SK-N-SH (cell line): ENCODE data around the gene EAF2. TPM values are rescaled to one million over a fixed set of nuclear protein-coding genes. Genes with fewer than 3 reads are reported as not detected.

Source experiments
- CTCF ChIA-PET: fragments of 300-600, 350-600 bp; formaldehyde crosslinking; extraction: SDS; loops from one replicate; lab custom pipeline; 2021; lab: Yijun Ruan, JAX
- POLR2A ChIA-PET: fragments of 350-600 bp; sonication (Branson Sonifier 250); formaldehyde crosslinking; extraction: SDS; loops from one replicate; lab custom pipeline; 2020; ENCODE audit warnings: antibody characterized with exemption, inconsistent platforms; lab: Yijun Ruan, JAX
- DNase-seq: peaks from one replicate; pipeline ENCODE4 v3.0.0; 2012
- H2AFZ ChIP-seq: fragments of 200-600 bp; sonication (generic); 2 replicates; pipeline ENCODE4 v1.8.1; 2016; ENCODE audit warnings: antibody characterized with exemption, mild to moderate bottlenecking, low read depth
- H3F3A ChIP-seq: fragments of 200-600 bp; sonication (generic); replicated peaks from 2 replicates; pipeline ENCODE3; 2016; ENCODE audit warnings: antibody characterized with exemption, mild to moderate bottlenecking; ENCODE audit not compliant: insufficient read depth
- H3K27ac ChIP-seq, 2 experiments: fragments of 200-500 bp in 1 of 2; fragments of 200-600 bp in 1 of 2; sonication (Bioruptor generic) in 1 of 2; sonication (generic), shearing (Covaris generic) in 1 of 2; 2 replicates each; pipeline versions ENCODE4 v1.5.1 to v1.6.1; 2014 to 2016; ENCODE audit warnings: low read depth in 2 of 2, inconsistent platforms in 1 of 2, low read length in 1 of 2, mild to moderate bottlenecking in 1 of 2, mixed read lengths in 1 of 2
- H3K27me3 ChIP-seq: fragments of 200-600 bp; sonication (generic), shearing (Covaris generic); 2 replicates; pipeline ENCODE4 v1.6.1; 2016; ENCODE audit warnings: mixed run types; ENCODE audit not compliant: insufficient read depth
- H3K36me3 ChIP-seq, 2 experiments: fragments of 200-500 bp in 1 of 2; fragments of 200-600 bp in 1 of 2; sonication (Bioruptor generic) in 1 of 2; sonication (generic) in 1 of 2; replicated peaks in 1 of 2; 2 replicates each; pipeline versions ENCODE3 to v1.5.1; 2014 to 2016; ENCODE audit warnings: low read length in 1 of 2, mild to moderate bottlenecking in 1 of 2; ENCODE audit not compliant: insufficient read depth in 2 of 2, control insufficient read depth in 1 of 2
- H3K4me1 ChIP-seq, 2 experiments: fragments of 200-500 bp in 1 of 2; fragments of 200-600 bp in 1 of 2; sonication (Bioruptor generic) in 1 of 2; sonication (generic), shearing (Covaris generic) in 1 of 2; 2 replicates each; pipeline versions ENCODE4 v1.5.1 to v1.6.1; 2014 to 2016; ENCODE audit warnings: low read depth in 1 of 2, low read length in 1 of 2, mixed run types in 1 of 2; ENCODE audit not compliant: insufficient read depth in 2 of 2, control insufficient read depth in 1 of 2
- H3K4me2 ChIP-seq: fragments of 200-600 bp; sonication (generic), shearing (Covaris generic); 2 replicates; pipeline ENCODE4 v1.6.1; 2017; ENCODE audit warnings: mixed run types
- H3K4me3 ChIP-seq, 2 experiments: fragments of 200-500 bp in 1 of 2; fragments of 200-600 bp in 1 of 2; sonication (Bioruptor generic) in 1 of 2; sonication (generic), shearing (Covaris generic) in 1 of 2; 2 replicates each; pipeline versions ENCODE4 v1.5.1 to v1.8.1; 2014 to 2016; ENCODE audit warnings: low read depth in 2 of 2, inconsistent platforms in 1 of 2, low read length in 1 of 2, mild to moderate bottlenecking in 1 of 2, mixed read lengths in 1 of 2, moderate library complexity in 1 of 2
- H3K79me2 ChIP-seq: fragments of 200-600 bp; sonication (generic); 2 replicates; pipeline ENCODE4 v1.8.1; 2017; ENCODE audit warnings: mild to moderate bottlenecking; ENCODE audit not compliant: insufficient read depth
- H3K9ac ChIP-seq: fragments of 200-600 bp; sonication (generic); 2 replicates; pipeline ENCODE4 v1.6.1; 2017; ENCODE audit warnings: mixed run types
- H3K9me2 ChIP-seq: fragments of 200-600 bp; sonication (generic); 2 replicates; pipeline ENCODE4 v1.6.1; 2017; ENCODE audit warnings: mixed run types
- H3K9me3 ChIP-seq: fragments of 200-600 bp; sonication (generic); 2 replicates; pipeline ENCODE4 v1.6.1; 2017; ENCODE audit warnings: mixed run types, mild to moderate bottlenecking, moderate library complexity
- H4K20me1 ChIP-seq: fragments of 200-600 bp; sonication (generic); 2 replicates; pipeline ENCODE4 v1.6.1; 2017; ENCODE audit warnings: mild to moderate bottlenecking, mixed run types; ENCODE audit not compliant: insufficient read depth
- CHD2 ChIP-seq: fragments of 150-350 bp; IDR thresholded peaks from 2 replicates; pipeline ENCODE4 v1.6.1; 2018; ENCODE audit warnings: low read length; ENCODE audit not compliant: partially characterized antibody
- ELF1 ChIP-seq: IDR thresholded peaks from 2 replicates; pipeline ENCODE4 v1.4.0; 2012
- FOXJ3 ChIP-seq: sonication (generic); formaldehyde crosslinking; IDR thresholded peaks from 2 replicates; pipeline ENCODE4 v1.5.1; 2020; ENCODE audit warnings: mild to moderate bottlenecking, missing genetic modification reagents
- FOXM1 ChIP-seq: IDR thresholded peaks from 2 replicates; pipeline ENCODE4 v1.4.0; 2012; ENCODE audit warnings: low read depth, mild to moderate bottlenecking
- GABPA ChIP-seq: IDR thresholded peaks from 2 replicates; pipeline ENCODE4 v1.4.0; 2012; ENCODE audit warnings: low read depth, mild to moderate bottlenecking
- JUND ChIP-seq: IDR thresholded peaks from 2 replicates; pipeline ENCODE4 v1.4.0; 2012
- MEF2A ChIP-seq: IDR thresholded peaks from 2 replicates; pipeline ENCODE4 v1.4.0; 2012; ENCODE audit warnings: low read depth, borderline replicate concordance
- MXI1 ChIP-seq: IDR thresholded peaks from 2 replicates; pipeline ENCODE4 v1.6.1; 2012; ENCODE audit warnings: mild to moderate bottlenecking, low read depth, low read length, improper control_type of control experiment
- NRF1 ChIP-seq: IDR thresholded peaks from 2 replicates; pipeline ENCODE4 v1.6.1; 2012; ENCODE audit warnings: low read depth, mild to moderate bottlenecking, low read length
- POLR2AphosphoS5 ChIP-seq: IDR thresholded peaks from 2 replicates; pipeline ENCODE4 v1.6.1; 2012; ENCODE audit warnings: low read depth, low read length
- RAD21 ChIP-seq: IDR thresholded peaks from 2 replicates; pipeline ENCODE4 v1.6.1; 2012; ENCODE audit warnings: mild to moderate bottlenecking, low read length
- RCOR1 ChIP-seq: fragments of 150-350 bp; IDR thresholded peaks from 2 replicates; pipeline ENCODE4 v1.6.1; 2017; ENCODE audit warnings: antibody characterized with exemption, low read length
- RFX5 ChIP-seq: IDR thresholded peaks from 2 replicates; pipeline ENCODE4 v1.6.1; 2012; ENCODE audit warnings: mild to moderate bottlenecking, improper control_type of control experiment, low read length
- RXRA ChIP-seq: IDR thresholded peaks from 2 replicates; pipeline ENCODE4 v1.4.0; 2012; ENCODE audit warnings: low read depth, mild to moderate bottlenecking, borderline replicate concordance
- SIN3A ChIP-seq: IDR thresholded peaks from 2 replicates; pipeline ENCODE4 v1.6.1; 2012; ENCODE audit warnings: low read depth, mild to moderate bottlenecking, low read length, moderate library complexity, borderline replicate concordance
- TCF12 ChIP-seq: IDR thresholded peaks from 2 replicates; pipeline ENCODE4 v1.4.0; 2012
- WGBS: methylation state at CpG from one replicate; pipeline ENCODE4 v1.1.6; 2017; ENCODE audit warnings: low lambda C conversion rate; 5-methylcytosine and 5-hydroxymethylcytosine counted together
- polyA plus RNA-seq, 3 experiments: library from polyadenylated mRNA; depleted of rRNA; stranded (reverse); fragments of >200 nt; gene quantifications; 2 replicates each; pipeline ENCODE4 v1.2.3, GENCODE V29; 2012
- TF ChIP-seq, protein P1 (sequence below): fragments of 150-350 bp; IDR thresholded peaks from 2 replicates; pipeline ENCODE4 v1.6.1; 2016; ENCODE audit warnings: mild to moderate bottlenecking, low read depth, low read length
- TF ChIP-seq, protein P2 (sequence below): fragments of 200-600 bp; sonication (generic); IDR thresholded peaks from 2 replicates; pipeline ENCODE4 v1.6.1; 2017; ENCODE audit warnings: antibody characterized with exemption, mild to moderate bottlenecking, moderate library complexity
- TF ChIP-seq, protein P3 (sequence below): IDR thresholded peaks from 2 replicates; pipeline ENCODE4 v1.6.1; 2012; ENCODE audit warnings: mild to moderate bottlenecking, low read depth, low read length, moderate library complexity

The EAF2 gene
- polyA plus RNA-seq, 1 of the 3 experiments (the other 2 are of a cell fraction) = 0.85 TPM

DNA sequence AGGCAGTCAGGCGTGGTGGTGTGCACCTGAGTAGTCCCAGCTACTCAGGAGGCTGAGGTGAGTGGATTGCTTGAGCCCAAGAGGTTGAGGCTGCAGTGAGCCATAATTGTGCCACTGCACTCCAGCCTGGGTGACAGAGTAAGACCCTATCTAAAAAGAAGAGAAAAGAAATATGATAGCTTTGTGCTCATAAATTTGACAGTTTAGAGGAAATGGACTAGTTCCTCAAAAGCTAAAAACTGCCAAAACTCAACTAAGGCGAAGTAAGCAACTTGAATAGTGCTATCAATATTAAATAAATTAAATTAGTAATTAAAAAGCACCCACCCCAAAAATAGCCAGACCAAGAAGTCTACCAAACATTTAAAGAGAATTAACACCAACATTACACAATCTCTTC is 34.7 kb downstream of the EAF2 start:
- Histone ChIP-seq H3K4me3 (no peak overlapping the region), H3K9me2 (peaks cover 4% of the 10 kb centered on the region; the same call in 1 of the 2 replicates), H3K27ac (no peak overlapping the region), H4K20me1 (no peaks in the 10 kb centered on the region), H3K4me2 (no peak overlapping the region), H3K27me3 (no peaks in the 10 kb centered on the region), H3K36me3 (no peaks in the 10 kb centered on the region), H3F3A (no peaks in the 10 kb centered on the region), H3K79me2 (no peaks in the 10 kb centered on the region), H2AFZ (no peak overlapping the region), H3K9ac (no peak overlapping the region), H3K9me3 (no peaks in the 10 kb centered on the region), H3K4me1 (no peaks in the 10 kb centered on the region)
- ChIA-PET CTCF (no interaction called here), POLR2A (no interaction called here)
- no peak for TF ChIP-seq ELF1
- no peak for TF ChIP-seq GABPA
- no peak for TF ChIP-seq POLR2AphosphoS5
- TF ChIP-seq SIN3A = no peak
- TF ChIP-seq, protein P1, sequence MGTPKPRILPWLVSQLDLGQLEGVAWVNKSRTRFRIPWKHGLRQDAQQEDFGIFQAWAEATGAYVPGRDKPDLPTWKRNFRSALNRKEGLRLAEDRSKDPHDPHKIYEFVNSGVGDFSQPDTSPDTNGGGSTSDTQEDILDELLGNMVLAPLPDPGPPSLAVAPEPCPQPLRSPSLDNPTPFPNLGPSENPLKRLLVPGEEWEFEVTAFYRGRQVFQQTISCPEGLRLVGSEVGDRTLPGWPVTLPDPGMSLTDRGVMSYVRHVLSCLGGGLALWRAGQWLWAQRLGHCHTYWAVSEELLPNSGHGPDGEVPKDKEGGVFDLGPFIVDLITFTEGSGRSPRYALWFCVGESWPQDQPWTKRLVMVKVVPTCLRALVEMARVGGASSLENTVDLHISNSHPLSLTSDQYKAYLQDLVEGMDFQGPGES = no peak
- TF ChIP-seq FOXM1 = no peak
- TF ChIP-seq TCF12 = no peak
- no peak for TF ChIP-seq RXRA
- no peak for TF ChIP-seq RCOR1
- TF ChIP-seq FOXJ3 (CRISPR knock-in tag) = no peak
- no peak for TF ChIP-seq JUND
- no peak for TF ChIP-seq RAD21
- TF ChIP-seq RFX5 = no peak
- no peak for TF ChIP-seq CHD2
- TF ChIP-seq MEF2A = no peak
- TF ChIP-seq, protein P2, sequence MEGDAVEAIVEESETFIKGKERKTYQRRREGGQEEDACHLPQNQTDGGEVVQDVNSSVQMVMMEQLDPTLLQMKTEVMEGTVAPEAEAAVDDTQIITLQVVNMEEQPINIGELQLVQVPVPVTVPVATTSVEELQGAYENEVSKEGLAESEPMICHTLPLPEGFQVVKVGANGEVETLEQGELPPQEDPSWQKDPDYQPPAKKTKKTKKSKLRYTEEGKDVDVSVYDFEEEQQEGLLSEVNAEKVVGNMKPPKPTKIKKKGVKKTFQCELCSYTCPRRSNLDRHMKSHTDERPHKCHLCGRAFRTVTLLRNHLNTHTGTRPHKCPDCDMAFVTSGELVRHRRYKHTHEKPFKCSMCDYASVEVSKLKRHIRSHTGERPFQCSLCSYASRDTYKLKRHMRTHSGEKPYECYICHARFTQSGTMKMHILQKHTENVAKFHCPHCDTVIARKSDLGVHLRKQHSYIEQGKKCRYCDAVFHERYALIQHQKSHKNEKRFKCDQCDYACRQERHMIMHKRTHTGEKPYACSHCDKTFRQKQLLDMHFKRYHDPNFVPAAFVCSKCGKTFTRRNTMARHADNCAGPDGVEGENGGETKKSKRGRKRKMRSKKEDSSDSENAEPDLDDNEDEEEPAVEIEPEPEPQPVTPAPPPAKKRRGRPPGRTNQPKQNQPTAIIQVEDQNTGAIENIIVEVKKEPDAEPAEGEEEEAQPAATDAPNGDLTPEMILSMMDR = no peak
- TF ChIP-seq, protein P3, sequence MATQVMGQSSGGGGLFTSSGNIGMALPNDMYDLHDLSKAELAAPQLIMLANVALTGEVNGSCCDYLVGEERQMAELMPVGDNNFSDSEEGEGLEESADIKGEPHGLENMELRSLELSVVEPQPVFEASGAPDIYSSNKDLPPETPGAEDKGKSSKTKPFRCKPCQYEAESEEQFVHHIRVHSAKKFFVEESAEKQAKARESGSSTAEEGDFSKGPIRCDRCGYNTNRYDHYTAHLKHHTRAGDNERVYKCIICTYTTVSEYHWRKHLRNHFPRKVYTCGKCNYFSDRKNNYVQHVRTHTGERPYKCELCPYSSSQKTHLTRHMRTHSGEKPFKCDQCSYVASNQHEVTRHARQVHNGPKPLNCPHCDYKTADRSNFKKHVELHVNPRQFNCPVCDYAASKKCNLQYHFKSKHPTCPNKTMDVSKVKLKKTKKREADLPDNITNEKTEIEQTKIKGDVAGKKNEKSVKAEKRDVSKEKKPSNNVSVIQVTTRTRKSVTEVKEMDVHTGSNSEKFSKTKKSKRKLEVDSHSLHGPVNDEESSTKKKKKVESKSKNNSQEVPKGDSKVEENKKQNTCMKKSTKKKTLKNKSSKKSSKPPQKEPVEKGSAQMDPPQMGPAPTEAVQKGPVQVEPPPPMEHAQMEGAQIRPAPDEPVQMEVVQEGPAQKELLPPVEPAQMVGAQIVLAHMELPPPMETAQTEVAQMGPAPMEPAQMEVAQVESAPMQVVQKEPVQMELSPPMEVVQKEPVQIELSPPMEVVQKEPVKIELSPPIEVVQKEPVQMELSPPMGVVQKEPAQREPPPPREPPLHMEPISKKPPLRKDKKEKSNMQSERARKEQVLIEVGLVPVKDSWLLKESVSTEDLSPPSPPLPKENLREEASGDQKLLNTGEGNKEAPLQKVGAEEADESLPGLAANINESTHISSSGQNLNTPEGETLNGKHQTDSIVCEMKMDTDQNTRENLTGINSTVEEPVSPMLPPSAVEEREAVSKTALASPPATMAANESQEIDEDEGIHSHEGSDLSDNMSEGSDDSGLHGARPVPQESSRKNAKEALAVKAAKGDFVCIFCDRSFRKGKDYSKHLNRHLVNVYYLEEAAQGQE = no peak
- no peak for TF ChIP-seq NRF1
- no peak for TF ChIP-seq MXI1
- no peak for DNase-seq
- WGBS = 73% methylated on average over 2 of the region's 2 CpGs
